NB4 (cell line): ENCODE measurements around the gene NTN1.

Source experiments
- CTCF ChIP-seq: IDR thresholded peaks from one replicate; pipeline ENCODE4 v1.5.1; 2012; ENCODE audit warnings: low read depth, low read length
- POLR2A ChIP-seq: IDR thresholded peaks from 2 replicates; pipeline ENCODE4 v1.6.1; 2011; ENCODE audit warnings: mild to moderate bottlenecking; ENCODE audit not compliant: insufficient read length; ENCODE audit errors: extremely low read depth

- TF ChIP-seq CTCF (no peak), POLR2A (no peak)
Observed at GRCh38 chr17:9181640-9182039, 160.3 kb downstream of the NTN1 start.
